Natural killer cell treated with Interleukin-12 subunit alpha and Interleukin-12 subunit beta and Interleukin-15 and Interleukin-18, amount 100 ng/mL, for 72 hours (primary cell): ENCODE results near the gene AUTS2. TPM values are rescaled to one million over a fixed set of nuclear protein-coding genes. Genes with fewer than 3 reads are reported as not detected.
"Not testable (repeated sequence)": the region's sequence is repeated elsewhere in the genome, so short reads cannot be mapped to it uniquely, and the experiment has no call there.

ENCODE experiments used
- ATAC-seq, 2 donors: fragments of 150-1000 bp; cut with Tn5 transposase in 1 of 2; sonication (Bioruptor Pico), chemical (Tn5 transposase) in 1 of 2; 2 replicates each; pipeline ENCODE4 v1.10.0; 2021
- DNase-seq: peaks from one replicate; pipeline ENCODE4 v3.0.0; 2022; ENCODE audit warnings: low spot score
- H3K27ac Mint-ChIP-seq, 2 donors: 1 replicate in 1 of 2; 2 replicates in 1 of 2; pipeline ENCODE4 v1.8.0; 2022; ENCODE audit warnings: mixed read lengths in 2 of 2, mild to moderate bottlenecking in 1 of 2, moderate library complexity in 1 of 2
- H3K27me3 Mint-ChIP-seq, 2 donors: 1 replicate in 1 of 2; 2 replicates in 1 of 2; pipeline ENCODE4 v1.8.0; 2022; ENCODE audit warnings: mixed read lengths in 2 of 2
- H3K36me3 Mint-ChIP-seq: one replicate; pipeline ENCODE4 v1.8.0; 2022; ENCODE audit warnings: mixed read lengths
- H3K4me1 Mint-ChIP-seq, 2 donors: 1 replicate in 1 of 2; 2 replicates in 1 of 2; pipeline ENCODE4 v1.8.0; 2022; ENCODE audit warnings: low read depth in 2 of 2, mixed read lengths in 2 of 2, mild to moderate bottlenecking in 1 of 2
- H3K4me3 Mint-ChIP-seq: one replicate; pipeline ENCODE4 v1.8.0; 2022; ENCODE audit warnings: mixed read lengths
- H3K9me3 Mint-ChIP-seq: 2 replicates; pipeline ENCODE4 v1.8.0; 2022; ENCODE audit warnings: mixed read lengths
- total RNA-seq, 2 donors: library from RNA; stranded (reverse); gene quantifications; one replicate each; pipeline ENCODE4 v1.2.3, GENCODE V29; 2022

AUTS2 gene
- total RNA-seq, 2 donors from 2014 or later = 14.3 to 43.0 TPM

- H3K27me3 Mint-ChIP-seq = peaks cover 29 to 35% of the 10 kb centered on the region in 2 donors
- peaks cover 0 to 4% of the 10 kb centered on the region in 2 donors for H3K4me1 Mint-ChIP-seq
- H3K9me3 Mint-ChIP-seq = no peaks in the 10 kb centered on the region
- no peak overlapping the region for H3K27ac Mint-ChIP-seq
- no peak for ATAC-seq
- no peak overlapping the region for H3K4me3 Mint-ChIP-seq
- no peak for DNase-seq
- no peaks in the 10 kb centered on the region for H3K36me3 Mint-ChIP-seq
These were observed 1212.4 kb downstream of the AUTS2 start for GRCh38 chr7:70810558-70811139.

GRCh38 chr7:70812511-70812910 lies 1214.2 kb downstream of the AUTS2 start:
- no peak for ATAC-seq
- no peak overlapping the region for H3K4me3 Mint-ChIP-seq
- H3K9me3 Mint-ChIP-seq = no peaks in the 10 kb centered on the region
- no peaks in the 10 kb centered on the region for H3K36me3 Mint-ChIP-seq
- H3K4me1 Mint-ChIP-seq = peaks cover 0 to 4% of the 10 kb centered on the region in 2 donors
- no peak for DNase-seq
- no peak overlapping the region for H3K27ac Mint-ChIP-seq
- peaks cover 25 to 41% of the 10 kb centered on the region in 2 donors for H3K27me3 Mint-ChIP-seq

- DNase-seq, H3K4me1 Mint-ChIP-seq, H3K36me3 Mint-ChIP-seq, ATAC-seq, H3K4me3 Mint-ChIP-seq, H3K27ac Mint-ChIP-seq: not testable (repeated sequence)
- Mint-ChIP-seq H3K27me3 (peaks cover 10 to 15% of the 10 kb centered on the region in 2 donors), H3K9me3 (peaks cover 11% of the 10 kb centered on the region)
These were observed 1224.2 kb downstream of the AUTS2 start for GRCh38 chr7:70822490-70822889.

GRCh38 chr7:70829221-70830059 lies 1231.2 kb downstream of the AUTS2 start:
- ATAC-seq = peak; percentile 87 to 89
- no peak overlapping the region for H3K27ac Mint-ChIP-seq
- H3K36me3 Mint-ChIP-seq = no peaks in the 10 kb centered on the region
- H3K4me3 Mint-ChIP-seq = peak overlapping the region; percentile 53
- peaks cover 9 to 12% of the 10 kb centered on the region in 2 donors for H3K4me1 Mint-ChIP-seq
- DNase-seq = peak; percentile 70
- H3K27me3 Mint-ChIP-seq = peaks cover 6 to 9% of the 10 kb centered on the region in 2 donors
- peaks cover 3% of the 10 kb centered on the region for H3K9me3 Mint-ChIP-seq

GRCh38 chr7:70830060-70830395 lies 1231.8 kb downstream of the AUTS2 start:
- Mint-ChIP-seq H3K4me3 (peak overlapping the region; percentile 53), H3K27ac (no peak overlapping the region)
- ATAC-seq = no peak

GRCh38 chr7:70830426-70830825 lies 1232.2 kb downstream of the AUTS2 start:
- Mint-ChIP-seq H3K36me3 (no peaks in the 10 kb centered on the region), H3K27me3 (peaks cover 6 to 9% of the 10 kb centered on the region in 2 donors), H3K9me3 (peaks cover 3% of the 10 kb centered on the region), H3K27ac (no peak overlapping the region), H3K4me3 (no peak overlapping the region), H3K4me1 (peaks cover 9 to 12% of the 10 kb centered on the region in 2 donors)
- no peak for DNase-seq
- no peak for ATAC-seq

More at GRCh38 chr7:70830060-70830395, 1231.8 kb downstream of the AUTS2 start:
- no peaks in the 10 kb centered on the region for H3K36me3 Mint-ChIP-seq
- peaks cover 3% of the 10 kb centered on the region for H3K9me3 Mint-ChIP-seq
- H3K27me3 Mint-ChIP-seq = peaks cover 6 to 9% of the 10 kb centered on the region in 2 donors
- H3K4me1 Mint-ChIP-seq = peaks cover 9 to 12% of the 10 kb centered on the region in 2 donors
- DNase-seq = no peak

GRCh38 chr7:70833726-70834125 lies 1235.5 kb downstream of the AUTS2 start:
- Mint-ChIP-seq H3K4me3 (no peak overlapping the region), H3K9me3 (no peaks in the 10 kb centered on the region), H3K36me3 (no peaks in the 10 kb centered on the region), H3K4me1 (peaks cover 9 to 12% of the 10 kb centered on the region in 2 donors), H3K27ac (no peak overlapping the region), H3K27me3 (peaks cover 9% of the 10 kb centered on the region in 2 donors)
- no peak for DNase-seq
- ATAC-seq = no peak

GRCh38 chr7:70834424-70834823 lies 1236.1 kb downstream of the AUTS2 start:
- Mint-ChIP-seq H3K9me3 (no peaks in the 10 kb centered on the region), H3K4me3 (no peak overlapping the region), H3K27ac (no peak overlapping the region), H3K36me3 (no peaks in the 10 kb centered on the region), H3K4me1 (peaks cover 3 to 7% of the 10 kb centered on the region in 2 donors), H3K27me3 (peaks cover 8 to 10% of the 10 kb centered on the region in 2 donors)
- ATAC-seq (no peak), DNase-seq (no peak)

- H3K27ac Mint-ChIP-seq = no peak overlapping the region
- peaks cover 8% of the 10 kb centered on the region in 2 donors for H3K27me3 Mint-ChIP-seq
- ATAC-seq (no peak), DNase-seq (no peak)
- no peaks in the 10 kb centered on the region for H3K4me1 Mint-ChIP-seq
- no peaks in the 10 kb centered on the region for H3K36me3 Mint-ChIP-seq
- H3K4me3 Mint-ChIP-seq = no peak overlapping the region
- peaks cover under 1% of the 10 kb centered on the region for H3K9me3 Mint-ChIP-seq
These were observed 1237.4 kb downstream of the AUTS2 start for GRCh38 chr7:70835658-70836057.

GRCh38 chr7:70836279-70836678 lies 1238.0 kb downstream of the AUTS2 start:
- DNase-seq (no peak), ATAC-seq (no peak)
- no peaks in the 10 kb centered on the region for H3K4me1 Mint-ChIP-seq
- H3K27ac Mint-ChIP-seq = no peak overlapping the region
- H3K27me3 Mint-ChIP-seq = peaks cover 12 to 14% of the 10 kb centered on the region in 2 donors
- H3K4me3 Mint-ChIP-seq = no peak overlapping the region
- H3K36me3 Mint-ChIP-seq = peaks cover 4% of the 10 kb centered on the region
- H3K9me3 Mint-ChIP-seq = peaks cover 5% of the 10 kb centered on the region

- no peaks in the 10 kb centered on the region for H3K4me1 Mint-ChIP-seq
- H3K9me3 Mint-ChIP-seq = peaks cover 5% of the 10 kb centered on the region
- no peak overlapping the region for H3K4me3 Mint-ChIP-seq
- DNase-seq (no peak), ATAC-seq (no peak)
- peaks cover 4% of the 10 kb centered on the region for H3K36me3 Mint-ChIP-seq
- no peak overlapping the region for H3K27ac Mint-ChIP-seq
- H3K27me3 Mint-ChIP-seq = peaks cover 12 to 14% of the 10 kb centered on the region in 2 donors
These were observed 1238.7 kb downstream of the AUTS2 start for GRCh38 chr7:70836946-70837345.

GRCh38 chr7:70837589-70837988 lies 1239.3 kb downstream of the AUTS2 start:
- DNase-seq = no peak
- H3K36me3 Mint-ChIP-seq = peaks cover 4% of the 10 kb centered on the region
- H3K4me3 Mint-ChIP-seq = no peak overlapping the region
- H3K27ac Mint-ChIP-seq = no peak overlapping the region
- peaks cover 12 to 14% of the 10 kb centered on the region in 2 donors for H3K27me3 Mint-ChIP-seq
- peaks cover 5% of the 10 kb centered on the region for H3K9me3 Mint-ChIP-seq
- no peaks in the 10 kb centered on the region for H3K4me1 Mint-ChIP-seq
- no peak for ATAC-seq

GRCh38 chr7:70838292-70838907 lies 1240.1 kb downstream of the AUTS2 start:
- Mint-ChIP-seq H3K9me3 (peaks cover 5% of the 10 kb centered on the region), H3K36me3 (peaks cover 4% of the 10 kb centered on the region), H3K4me3 (no peak overlapping the region), H3K4me1 (no peaks in the 10 kb centered on the region), H3K27ac (no peak overlapping the region), H3K27me3 (peaks cover 12 to 14% of the 10 kb centered on the region in 2 donors)
- DNase-seq = no peak
- ATAC-seq = no peak
